ENCODE data around the gene PLA2R1. TPM values are rescaled to one million over a fixed set of nuclear protein-coding genes. Genes with fewer than 3 reads are reported as not detected.

The PLA2R1 gene
- total and polyA plus RNA-seq, 2 donors (not counting 1 experiment from before 2014, with no cell fraction given), result 8.0 to 8.3 TPM

- Histone ChIP-seq H4K20me1 (ENCODE audit: control insufficient read depth, extremely low read depth, insufficient read depth, low read length) (no peaks in the 10 kb centered on the region), H3K36me3 (ENCODE audit: control insufficient read depth, insufficient read depth, low read length) (no peaks in the 10 kb centered on the region), H3K27me3 (ENCODE audit: control insufficient read depth, insufficient read depth, low read length) (no peaks in the 10 kb centered on the region), H3K4me3 (replicated peaks in 1 of 4; ENCODE audit: control extremely low read depth in 1 of 4, insufficient read depth in 1 of 4, low read depth in 3 of 4, low read length in 4 of 4) (no peak overlapping the region), H3K79me2 (ENCODE audit: control insufficient read depth, insufficient read depth, low read length) (no peaks in the 10 kb centered on the region), H3K27ac (ENCODE audit: insufficient read depth, low read length) (no peak overlapping the region), H3K4me1 (ENCODE audit: control insufficient read depth, extremely low read depth, insufficient read depth, low read length) (no peaks in the 10 kb centered on the region), H3K9ac (ENCODE audit: insufficient read depth, low read length) (no peak overlapping the region), H3K4me2 (ENCODE audit: extremely low read depth, insufficient read depth, low read length) (no peak overlapping the region), H2AFZ (ENCODE audit: low read length) (no peak overlapping the region), H3K9me3 (ENCODE audit: control insufficient read depth, insufficient read depth, low read depth, low read length) (no peaks in the 10 kb centered on the region)
- no peak for TF ChIP-seq EZH2 (IDR thresholded peaks at IDR 0.05; ENCODE audit: low read length, missing control alignments)
- TF ChIP-seq, protein P1, sequence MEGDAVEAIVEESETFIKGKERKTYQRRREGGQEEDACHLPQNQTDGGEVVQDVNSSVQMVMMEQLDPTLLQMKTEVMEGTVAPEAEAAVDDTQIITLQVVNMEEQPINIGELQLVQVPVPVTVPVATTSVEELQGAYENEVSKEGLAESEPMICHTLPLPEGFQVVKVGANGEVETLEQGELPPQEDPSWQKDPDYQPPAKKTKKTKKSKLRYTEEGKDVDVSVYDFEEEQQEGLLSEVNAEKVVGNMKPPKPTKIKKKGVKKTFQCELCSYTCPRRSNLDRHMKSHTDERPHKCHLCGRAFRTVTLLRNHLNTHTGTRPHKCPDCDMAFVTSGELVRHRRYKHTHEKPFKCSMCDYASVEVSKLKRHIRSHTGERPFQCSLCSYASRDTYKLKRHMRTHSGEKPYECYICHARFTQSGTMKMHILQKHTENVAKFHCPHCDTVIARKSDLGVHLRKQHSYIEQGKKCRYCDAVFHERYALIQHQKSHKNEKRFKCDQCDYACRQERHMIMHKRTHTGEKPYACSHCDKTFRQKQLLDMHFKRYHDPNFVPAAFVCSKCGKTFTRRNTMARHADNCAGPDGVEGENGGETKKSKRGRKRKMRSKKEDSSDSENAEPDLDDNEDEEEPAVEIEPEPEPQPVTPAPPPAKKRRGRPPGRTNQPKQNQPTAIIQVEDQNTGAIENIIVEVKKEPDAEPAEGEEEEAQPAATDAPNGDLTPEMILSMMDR (conservative IDR thresholded peaks at IDR 0.05 in 1 of 2, IDR thresholded peaks at IDR 0.05 in 1 of 2; ENCODE audit: low read depth in 1 of 2, low read length in 2 of 2), result no peak
- DNase-seq (ENCODE audit: low read depth in 2 of 2), result peak; percentile 26 to 88
Measured at GRCh38 chr2:159891917-159892730, 170.3 kb downstream of the PLA2R1 start.

GRCh38 chr2:159891267-159891588, 171.2 kb downstream of the PLA2R1 start:
- no peaks in the 10 kb centered on the region for H3K79me2 ChIP-seq (ENCODE audit: control insufficient read depth, insufficient read depth, low read length)
- H3K4me1 ChIP-seq (ENCODE audit: control insufficient read depth, extremely low read depth, insufficient read depth, low read length), result no peaks in the 10 kb centered on the region
- H3K9me3 ChIP-seq (ENCODE audit: control insufficient read depth, insufficient read depth, low read depth, low read length), result no peaks in the 10 kb centered on the region
- H3K27ac ChIP-seq (ENCODE audit: insufficient read depth, low read length), result no peak overlapping the region
- TF ChIP-seq, protein P1 (conservative IDR thresholded peaks at IDR 0.05 in 1 of 2, IDR thresholded peaks at IDR 0.05 in 1 of 2; ENCODE audit: low read depth in 1 of 2, low read length in 2 of 2), result no peak
- TF ChIP-seq EZH2 (IDR thresholded peaks at IDR 0.05; ENCODE audit: low read length, missing control alignments), result no peak
- H3K4me2 ChIP-seq (ENCODE audit: extremely low read depth, insufficient read depth, low read length), result no peak overlapping the region
- no peak overlapping the region for H2AFZ ChIP-seq (ENCODE audit: low read length)
- no peaks in the 10 kb centered on the region for H3K27me3 ChIP-seq (ENCODE audit: control insufficient read depth, insufficient read depth, low read length)
- no peak overlapping the region for H3K9ac ChIP-seq (ENCODE audit: insufficient read depth, low read length)
- no peak overlapping the region for H3K4me3 ChIP-seq (replicated peaks in 1 of 4; ENCODE audit: control extremely low read depth in 1 of 4, insufficient read depth in 1 of 4, low read depth in 3 of 4, low read length in 4 of 4)
- no peaks in the 10 kb centered on the region for H3K36me3 ChIP-seq (ENCODE audit: control insufficient read depth, insufficient read depth, low read length)
- DNase-seq (ENCODE audit: low read depth in 2 of 2), result no peak
- no peaks in the 10 kb centered on the region for H4K20me1 ChIP-seq (ENCODE audit: control insufficient read depth, extremely low read depth, insufficient read depth, low read length)

GRCh38 chr2:159890551-159891266, 171.7 kb downstream of the PLA2R1 start:
- no peak for DNase-seq (ENCODE audit: low read depth in 2 of 2)
- Histone ChIP-seq H3K4me3 (replicated peaks in 1 of 4; ENCODE audit: control extremely low read depth in 1 of 4, insufficient read depth in 1 of 4, low read depth in 3 of 4, low read length in 4 of 4) (no peak overlapping the region), H3K9me3 (ENCODE audit: control insufficient read depth, insufficient read depth, low read depth, low read length) (no peaks in the 10 kb centered on the region), H3K27me3 (ENCODE audit: control insufficient read depth, insufficient read depth, low read length) (no peaks in the 10 kb centered on the region), H3K36me3 (ENCODE audit: control insufficient read depth, insufficient read depth, low read length) (no peaks in the 10 kb centered on the region), H3K4me2 (ENCODE audit: extremely low read depth, insufficient read depth, low read length) (no peak overlapping the region), H3K27ac (ENCODE audit: insufficient read depth, low read length) (no peak overlapping the region), H3K79me2 (ENCODE audit: control insufficient read depth, insufficient read depth, low read length) (no peaks in the 10 kb centered on the region), H4K20me1 (ENCODE audit: control insufficient read depth, extremely low read depth, insufficient read depth, low read length) (no peaks in the 10 kb centered on the region), H2AFZ (ENCODE audit: low read length) (no peak overlapping the region), H3K9ac (ENCODE audit: insufficient read depth, low read length) (no peak overlapping the region), H3K4me1 (ENCODE audit: control insufficient read depth, extremely low read depth, insufficient read depth, low read length) (no peaks in the 10 kb centered on the region)
- TF ChIP-seq, protein P1 (conservative IDR thresholded peaks at IDR 0.05 in 1 of 2, IDR thresholded peaks at IDR 0.05 in 1 of 2; ENCODE audit: low read depth in 1 of 2, low read length in 2 of 2), result no peak
- TF ChIP-seq EZH2 (IDR thresholded peaks at IDR 0.05; ENCODE audit: low read length, missing control alignments), result no peak

All from fibroblast of lung (primary cell).